Neural progenitor cell (in vitro differentiated cells): ENCODE results near the gene KRI1. TPM values are rescaled to one million over a fixed set of nuclear protein-coding genes. Genes with fewer than 3 reads are reported as not detected.
"Not testable (repeated sequence)": the region's sequence is repeated elsewhere in the genome, so short reads cannot be mapped to it uniquely, and the experiment has no call there.

Experiments
- DNase-seq: peaks from one replicate; pipeline ENCODE4 v3.0.0-alpha.2; 2016; ENCODE audit warnings: low spot score
- H2AFZ ChIP-seq: fragments of 200-600 bp; sonication (generic); replicated peaks from 2 replicates; pipeline ENCODE4 v1.6.1; 2016; ENCODE audit warnings: antibody characterized with exemption
- H3F3A ChIP-seq: fragments of 200-600 bp; sonication (generic); 2 replicates; pipeline ENCODE4 v1.6.1; 2016; ENCODE audit warnings: antibody characterized with exemption, low read depth
- H3K27ac ChIP-seq: fragments of 200-600 bp; sonication (generic); 2 replicates; pipeline ENCODE4 v1.5.1; 2016; ENCODE audit warnings: mild to moderate bottlenecking
- H3K27me3 ChIP-seq: fragments of 200-600 bp; sonication (generic); 2 replicates; pipeline ENCODE4 v1.6.1; 2016; ENCODE audit warnings: mild to moderate bottlenecking, moderate library complexity
- H3K36me3 ChIP-seq: fragments of 200-600 bp; sonication (generic); 2 replicates; pipeline ENCODE4 v1.5.1; 2016
- H3K4me1 ChIP-seq: fragments of 200-600 bp; sonication (generic); 2 replicates; pipeline ENCODE4 v1.6.1; 2016; ENCODE audit warnings: mixed run types
- H3K4me2 ChIP-seq: fragments of 200-600 bp; sonication (generic); 2 replicates; pipeline ENCODE4 v1.6.1; 2016
- H3K4me3 ChIP-seq: fragments of 200-600 bp; sonication (generic); 2 replicates; pipeline ENCODE4 v1.5.1; 2016
- H3K79me2 ChIP-seq: fragments of 200-600 bp; sonication (generic); 2 replicates; pipeline ENCODE4 v1.6.1; 2016; ENCODE audit warnings: low read depth
- H3K9ac ChIP-seq: fragments of 200-600 bp; sonication (generic); 2 replicates; pipeline ENCODE4 v1.6.1; 2016
- H3K9me3 ChIP-seq: fragments of 200-600 bp; sonication (generic); 2 replicates; pipeline ENCODE4 v1.5.1; 2016; ENCODE audit warnings: low read depth
- H4K20me1 ChIP-seq: fragments of 200-600 bp; sonication (generic); 2 replicates; pipeline ENCODE4 v1.6.1; 2016; ENCODE audit warnings: low read depth
- H3K27ac Mint-ChIP-seq: 3 replicates; pipeline ENCODE4 v1.8.0; 2021; ENCODE audit warnings: mixed read lengths
- H3K27me3 Mint-ChIP-seq: 2 replicates; pipeline ENCODE4 v1.8.0; 2022; ENCODE audit warnings: low read depth, mild to moderate bottlenecking, inconsistent platforms, moderate library complexity, mixed read lengths; ENCODE audit not compliant: insufficient read depth
- H3K36me3 Mint-ChIP-seq: 3 replicates; pipeline ENCODE4 v1.8.0; 2021; ENCODE audit warnings: mixed read lengths
- H3K4me1 Mint-ChIP-seq: 3 replicates; pipeline ENCODE4 v1.8.0; 2021; ENCODE audit warnings: mixed read lengths
- H3K4me3 Mint-ChIP-seq: 3 replicates; pipeline ENCODE4 v1.8.0; 2021; ENCODE audit warnings: mild to moderate bottlenecking, moderate library complexity, mixed read lengths
- H3K9me3 Mint-ChIP-seq: 3 replicates; pipeline ENCODE4 v1.8.0; 2020; ENCODE audit warnings: mixed read lengths
- EZH2 ChIP-seq: fragments of 200-600 bp; sonication (generic); IDR thresholded peaks from 2 replicates; pipeline ENCODE4 v1.6.1; 2017; ENCODE audit warnings: antibody characterized with exemption, mild to moderate bottlenecking, moderate library complexity
- EZH2phosphoT487 ChIP-seq: fragments of 200-600 bp; sonication (generic); IDR thresholded peaks from 2 replicates; pipeline ENCODE4 v1.6.1; 2017; ENCODE audit warnings: antibody characterized with exemption
- total RNA-seq: library from RNA; depleted of rRNA; stranded (reverse); fragments of >200 nt; gene quantifications from 2 replicates; pipeline ENCODE4 v1.2.3, GENCODE V29; 2015; ENCODE audit warnings: low replicate concordance
- TF ChIP-seq, protein P1 (sequence below): fragments of 200-600 bp; sonication (generic); IDR thresholded peaks from 2 replicates; pipeline ENCODE4 v1.5.1; 2017; ENCODE audit warnings: antibody characterized with exemption, mild to moderate bottlenecking

Gene KRI1
- total RNA-seq, 1 donor from 2014 or later = 16.4 TPM

DNA sequence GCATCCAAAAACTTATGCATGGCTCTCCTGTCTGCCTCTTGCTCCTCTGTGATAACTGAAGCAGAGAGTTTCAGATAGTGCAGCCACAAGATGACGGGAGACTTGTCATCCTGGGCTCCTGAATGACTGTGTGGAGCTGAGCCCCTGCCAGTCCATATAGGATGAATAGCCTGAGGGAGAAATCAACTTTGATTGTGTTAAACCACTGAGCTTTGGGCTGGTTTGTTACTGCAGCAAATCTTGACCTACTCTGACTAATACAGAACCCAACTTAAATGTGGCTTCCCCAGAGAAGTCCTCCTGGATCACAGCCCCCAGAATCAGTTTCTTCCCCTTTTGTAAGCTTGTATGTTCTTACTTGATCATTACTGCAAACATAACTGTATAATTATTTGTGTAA lies 33.4 kb downstream of the KRI1 start:
- no peak overlapping the region for H3K4me2 ChIP-seq
- H3K9me3 ChIP-seq = no peaks in the 10 kb centered on the region
- Mint-ChIP-seq H3K9me3 (no peaks in the 10 kb centered on the region), H3K36me3 (no peaks in the 10 kb centered on the region), H3K4me3 (no peak overlapping the region), H3K27ac (no peak overlapping the region), H3K27me3 (peaks cover 11% of the 10 kb centered on the region), H3K4me1 (no peaks in the 10 kb centered on the region)
- H3K36me3 ChIP-seq = no peaks in the 10 kb centered on the region
- TF ChIP-seq EZH2 (no peak), EZH2phosphoT487 (no peak)
- TF ChIP-seq, protein P1, sequence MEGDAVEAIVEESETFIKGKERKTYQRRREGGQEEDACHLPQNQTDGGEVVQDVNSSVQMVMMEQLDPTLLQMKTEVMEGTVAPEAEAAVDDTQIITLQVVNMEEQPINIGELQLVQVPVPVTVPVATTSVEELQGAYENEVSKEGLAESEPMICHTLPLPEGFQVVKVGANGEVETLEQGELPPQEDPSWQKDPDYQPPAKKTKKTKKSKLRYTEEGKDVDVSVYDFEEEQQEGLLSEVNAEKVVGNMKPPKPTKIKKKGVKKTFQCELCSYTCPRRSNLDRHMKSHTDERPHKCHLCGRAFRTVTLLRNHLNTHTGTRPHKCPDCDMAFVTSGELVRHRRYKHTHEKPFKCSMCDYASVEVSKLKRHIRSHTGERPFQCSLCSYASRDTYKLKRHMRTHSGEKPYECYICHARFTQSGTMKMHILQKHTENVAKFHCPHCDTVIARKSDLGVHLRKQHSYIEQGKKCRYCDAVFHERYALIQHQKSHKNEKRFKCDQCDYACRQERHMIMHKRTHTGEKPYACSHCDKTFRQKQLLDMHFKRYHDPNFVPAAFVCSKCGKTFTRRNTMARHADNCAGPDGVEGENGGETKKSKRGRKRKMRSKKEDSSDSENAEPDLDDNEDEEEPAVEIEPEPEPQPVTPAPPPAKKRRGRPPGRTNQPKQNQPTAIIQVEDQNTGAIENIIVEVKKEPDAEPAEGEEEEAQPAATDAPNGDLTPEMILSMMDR = no peak
- H3K9ac ChIP-seq = no peak overlapping the region
- no peaks in the 10 kb centered on the region for H4K20me1 ChIP-seq
- no peak overlapping the region for H2AFZ ChIP-seq
- H3K27me3 ChIP-seq = no peaks in the 10 kb centered on the region
- H3K79me2 ChIP-seq = no peaks in the 10 kb centered on the region
- no peaks in the 10 kb centered on the region for H3K4me1 ChIP-seq
- no peaks in the 10 kb centered on the region for H3F3A ChIP-seq
- H3K27ac ChIP-seq = no peak overlapping the region
- no peak for DNase-seq
- H3K4me3 ChIP-seq = no peak overlapping the region

DNA sequence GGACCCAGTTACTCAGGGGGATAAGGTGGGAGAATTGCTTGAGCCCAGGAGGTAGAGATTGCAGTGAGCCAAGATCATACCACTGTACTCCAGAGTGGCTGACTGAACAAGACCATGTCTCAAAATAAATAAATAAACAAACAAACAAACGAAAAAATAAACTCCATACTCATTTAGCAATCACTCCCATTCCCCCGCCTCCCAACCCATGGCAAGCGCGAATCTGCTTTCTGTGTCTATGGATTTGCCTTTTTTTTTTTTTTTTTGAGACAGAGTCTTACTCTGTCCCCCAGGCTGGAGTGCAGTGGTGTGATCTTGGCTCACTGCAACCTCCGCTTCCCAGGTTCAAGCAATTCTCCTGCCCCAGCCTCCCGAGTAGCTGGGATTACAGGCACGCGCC lies 38.9 kb downstream of the KRI1 start:
- not testable (repeated sequence) for H3K4me1 ChIP-seq, H3K9ac ChIP-seq, H3K27me3 ChIP-seq, H4K20me1 ChIP-seq, H3K27ac Mint-ChIP-seq, H3K36me3 ChIP-seq, H3K9me3 Mint-ChIP-seq, H3K79me2 ChIP-seq, DNase-seq, H2AFZ ChIP-seq, H3K4me3 ChIP-seq, H3K36me3 Mint-ChIP-seq, H3K4me2 ChIP-seq, H3K27me3 Mint-ChIP-seq, H3K4me3 Mint-ChIP-seq, H3F3A ChIP-seq, H3K4me1 Mint-ChIP-seq, H3K9me3 ChIP-seq, H3K27ac ChIP-seq

DNA sequence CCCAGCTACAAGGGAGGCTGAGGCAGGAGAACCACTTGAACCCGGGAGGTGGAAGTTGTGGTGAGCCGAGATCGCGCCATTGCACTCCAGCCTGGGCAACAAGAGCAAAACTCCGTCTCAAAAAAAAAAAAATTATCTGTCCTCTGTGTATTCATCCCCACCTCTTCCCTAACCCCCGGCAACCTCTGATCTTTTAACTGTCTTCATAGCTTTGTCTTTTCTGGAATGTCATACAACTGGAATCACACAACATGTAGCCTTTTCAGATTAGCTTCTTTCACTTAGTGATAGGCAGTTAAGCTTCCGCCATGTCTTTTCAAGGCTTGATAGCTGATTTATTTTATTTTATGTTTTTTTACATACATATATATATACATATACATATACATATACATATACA lies 40.2 kb downstream of the KRI1 start:
- no peak overlapping the region for H3K9ac ChIP-seq
- H3K4me1 ChIP-seq = no peaks in the 10 kb centered on the region
- H3K27ac ChIP-seq = no peak overlapping the region
- Mint-ChIP-seq H3K36me3 (no peaks in the 10 kb centered on the region), H3K4me3 (no peak overlapping the region), H3K27ac (no peak overlapping the region), H3K27me3 (peaks cover 2% of the 10 kb centered on the region), H3K4me1 (no peaks in the 10 kb centered on the region), H3K9me3 (no peaks in the 10 kb centered on the region)
- H3K79me2 ChIP-seq = no peaks in the 10 kb centered on the region
- no peak for TF ChIP-seq EZH2phosphoT487
- TF ChIP-seq, protein P1 = no peak
- no peak for TF ChIP-seq EZH2
- no peak overlapping the region for H3K4me2 ChIP-seq
- H3K4me3 ChIP-seq = no peak overlapping the region
- no peaks in the 10 kb centered on the region for H3K9me3 ChIP-seq
- H3K27me3 ChIP-seq = peaks cover 4% of the 10 kb centered on the region
- no peaks in the 10 kb centered on the region for H3K36me3 ChIP-seq
- no peaks in the 10 kb centered on the region for H3F3A ChIP-seq
- no peaks in the 10 kb centered on the region for H4K20me1 ChIP-seq
- H2AFZ ChIP-seq = no peak overlapping the region
- no peak for DNase-seq

DNA sequence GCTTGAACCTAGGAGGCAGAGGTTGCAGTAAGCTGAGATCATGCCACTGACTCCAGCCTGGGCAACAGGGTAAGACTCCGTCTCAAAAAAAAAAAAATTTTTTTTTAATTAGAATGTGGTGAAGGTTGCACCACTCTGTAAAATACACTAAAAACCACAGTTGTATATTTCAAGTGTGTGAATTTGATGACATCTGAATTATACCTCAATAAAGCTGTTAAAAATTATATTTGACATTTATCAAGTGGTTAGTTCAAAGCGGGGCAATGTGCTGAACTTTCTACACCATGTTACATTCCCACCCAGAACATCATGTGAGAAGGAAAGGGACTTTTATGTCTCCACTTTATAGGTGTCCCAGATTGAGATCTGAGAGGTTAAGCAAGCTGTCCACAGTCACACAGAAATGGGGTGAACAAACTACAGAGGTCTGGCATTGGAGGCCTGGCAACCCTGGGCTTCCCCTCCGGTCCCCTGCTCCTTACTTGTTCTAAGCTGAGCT lies 42.6 kb downstream of the KRI1 start:
- H3K9me3 ChIP-seq = no peaks in the 10 kb centered on the region
- no peak overlapping the region for H3K4me2 ChIP-seq
- no peak overlapping the region for H2AFZ ChIP-seq
- no peak overlapping the region for H3K4me3 ChIP-seq
- H3K4me1 ChIP-seq = peaks cover 5% of the 10 kb centered on the region
- DNase-seq = no peak
- H4K20me1 ChIP-seq = no peaks in the 10 kb centered on the region
- Mint-ChIP-seq H3K4me3 (no peak overlapping the region), H3K27me3 (peaks cover 13% of the 10 kb centered on the region), H3K36me3 (no peaks in the 10 kb centered on the region), H3K4me1 (peaks cover 10% of the 10 kb centered on the region), H3K9me3 (peaks cover 3% of the 10 kb centered on the region), H3K27ac (no peak overlapping the region)
- H3K9ac ChIP-seq = no peak overlapping the region
- H3K27ac ChIP-seq = no peak overlapping the region
- H3F3A ChIP-seq = no peaks in the 10 kb centered on the region
- no peaks in the 10 kb centered on the region for H3K36me3 ChIP-seq
- H3K79me2 ChIP-seq = no peaks in the 10 kb centered on the region
- no peak for TF ChIP-seq EZH2phosphoT487
- TF ChIP-seq, protein P1 = no peak
- no peak for TF ChIP-seq EZH2
- H3K27me3 ChIP-seq = peaks cover 29% of the 10 kb centered on the region
